HG03095 (cell line): Measurements from ENCODE around the gene OR2B3.
"Not testable (repeated sequence)": the region's sequence is repeated elsewhere in the genome, so short reads cannot be mapped to it uniquely, and the experiment has no call there.

Experiments used
- ATAC-seq: cut with Tn5 transposase; IDR thresholded peaks from one replicate; pipeline ENCODE4 v1.9.1; 2021; ENCODE audit warnings: moderate library complexity; ENCODE audit not compliant: unreplicated experiment

OR2B3 gene, protein sequence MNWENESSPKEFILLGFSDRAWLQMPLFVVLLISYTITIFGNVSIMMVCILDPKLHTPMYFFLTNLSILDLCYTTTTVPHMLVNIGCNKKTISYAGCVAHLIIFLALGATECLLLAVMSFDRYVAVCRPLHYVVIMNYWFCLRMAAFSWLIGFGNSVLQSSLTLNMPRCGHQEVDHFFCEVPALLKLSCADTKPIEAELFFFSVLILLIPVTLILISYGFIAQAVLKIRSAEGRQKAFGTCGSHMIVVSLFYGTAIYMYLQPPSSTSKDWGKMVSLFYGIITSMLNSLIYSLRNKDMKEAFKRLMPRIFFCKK

DNA sequence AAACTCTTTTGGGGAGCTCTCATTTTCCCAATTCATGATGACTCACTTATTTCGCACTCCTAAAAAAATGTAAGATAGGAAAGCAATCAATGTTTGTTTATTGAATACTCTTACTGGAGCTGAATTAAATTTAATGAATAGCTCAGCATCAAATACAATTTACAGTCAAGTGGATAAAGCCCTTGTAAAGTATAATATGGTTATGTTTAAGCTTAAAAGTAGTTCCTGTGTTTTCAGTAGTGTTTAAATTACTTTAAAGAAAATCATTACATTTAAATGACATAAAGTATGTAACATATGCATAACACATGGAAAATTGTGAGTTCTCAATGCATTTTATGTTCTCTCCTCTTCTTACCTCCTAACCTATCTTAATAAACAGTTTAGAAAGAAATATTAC, at the start of gene OR2B3:
Gene OR2B3, minus strand, starts transcription at position 101 of the 400 bp plus-strand sequence. Its CDS starts 65 bp downstream, at position 36.
- no peak for ATAC-seq

DNA sequence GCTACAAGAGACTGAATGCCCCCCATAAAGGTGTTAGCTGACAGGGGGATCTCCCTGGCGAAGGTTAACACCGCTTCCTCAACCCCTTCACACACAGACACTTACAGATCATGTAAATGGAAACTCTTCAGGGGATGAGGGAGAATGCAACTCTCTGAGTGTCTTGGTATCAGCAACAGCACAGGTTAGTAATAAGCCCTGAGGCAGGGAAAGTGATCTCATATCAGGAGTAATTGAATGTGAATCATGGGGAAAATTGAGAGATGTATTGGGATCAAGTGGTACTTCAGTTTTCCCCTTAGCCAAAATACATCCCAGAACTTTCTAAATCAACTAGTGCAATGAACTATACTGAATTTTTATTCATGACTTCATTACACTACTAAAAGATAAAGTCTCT, 44.6 kb upstream of the OR2B3 start:
- no peak for ATAC-seq

DNA sequence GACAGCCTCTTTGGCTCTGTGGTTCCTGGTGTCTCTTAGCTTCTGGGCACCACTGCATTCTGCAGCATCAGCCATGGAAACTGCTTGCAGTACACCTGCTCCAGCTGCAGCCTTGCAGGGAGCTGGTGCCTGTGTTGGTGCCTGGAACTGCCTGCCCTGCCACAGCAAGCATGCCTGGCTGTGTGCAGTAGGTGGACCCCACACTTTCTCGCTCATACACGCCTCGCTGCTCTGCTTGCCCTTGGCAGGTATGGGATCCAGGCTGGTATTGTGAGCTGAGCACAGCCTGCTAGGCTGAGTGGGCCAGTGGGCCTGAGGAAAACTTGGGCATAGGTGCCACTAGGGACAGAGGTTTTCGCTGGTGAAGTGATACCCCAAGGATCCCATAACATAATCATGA, 43.5 kb upstream of the OR2B3 start:
- ATAC-seq, result no peak

DNA sequence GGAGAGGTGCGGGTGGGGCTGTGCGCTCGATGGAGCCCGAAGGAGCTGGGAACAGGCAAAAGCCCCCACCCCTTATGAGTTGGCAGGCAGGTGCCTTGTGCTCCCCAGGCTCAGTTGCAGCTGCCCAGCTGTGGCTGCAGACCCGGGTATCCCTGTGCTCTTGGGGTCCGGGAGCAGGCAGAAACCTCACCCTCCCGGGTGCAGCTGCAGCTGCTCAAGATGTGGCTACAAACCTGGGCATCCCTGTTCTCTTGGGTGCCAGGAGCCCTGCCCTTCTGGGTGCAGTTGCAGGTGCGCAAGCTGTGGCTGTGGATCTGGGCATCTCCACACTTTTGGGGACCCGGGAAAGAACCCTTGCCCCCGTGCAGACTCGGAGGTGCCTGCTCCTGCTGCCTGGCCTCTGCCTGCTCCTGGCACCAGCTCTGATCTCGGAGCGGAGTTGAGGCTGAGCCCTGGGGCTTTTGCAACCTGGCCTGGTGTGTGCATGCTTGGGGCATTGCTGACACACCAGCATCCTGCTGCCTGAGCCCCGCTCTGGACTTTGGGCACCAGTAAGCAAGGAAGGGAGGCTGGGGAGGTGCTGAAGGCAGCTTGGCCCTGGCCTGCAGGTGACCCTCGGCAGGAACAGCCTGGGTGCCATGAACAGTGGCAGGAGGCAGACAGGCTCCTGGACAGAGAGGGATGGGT, 42.4 kb upstream of the OR2B3 start:
- ATAC-seq, result no peak

DNA sequence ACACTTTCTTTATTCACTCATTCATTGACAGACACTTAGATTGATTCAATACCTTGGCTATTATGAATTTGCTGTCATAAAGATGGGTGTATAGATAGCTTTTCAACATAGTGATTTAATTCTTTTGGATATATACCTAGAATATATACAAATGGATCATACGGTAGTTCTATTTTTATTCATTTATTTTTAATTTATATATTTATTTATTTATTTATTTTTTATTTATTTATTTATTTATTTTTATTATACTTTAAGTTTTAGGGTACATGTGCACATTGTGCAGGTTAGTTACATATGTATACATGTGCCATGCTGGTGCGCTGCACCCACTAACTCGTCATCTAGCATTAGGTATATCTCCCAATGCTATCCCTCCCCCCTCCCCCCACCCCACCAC, 27.9 kb upstream of the OR2B3 start:
- not testable (repeated sequence) for ATAC-seq

DNA sequence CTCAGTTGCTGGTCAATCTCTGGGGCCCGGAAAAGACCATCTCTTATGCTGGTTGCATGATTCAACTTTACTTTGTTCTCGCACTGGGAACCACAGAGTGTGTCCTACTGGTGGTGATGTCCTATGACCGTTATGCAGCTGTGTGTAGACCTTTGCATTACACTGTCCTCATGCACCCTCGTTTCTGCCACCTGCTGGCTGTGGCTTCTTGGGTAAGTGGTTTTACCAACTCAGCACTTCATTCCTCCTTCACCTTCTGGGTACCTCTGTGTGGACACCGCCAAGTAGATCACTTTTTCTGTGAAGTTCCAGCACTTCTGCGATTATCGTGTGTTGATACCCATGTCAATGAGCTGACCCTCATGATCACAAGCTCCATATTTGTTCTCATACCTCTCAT, 25.0 kb upstream of the OR2B3 start:
- ATAC-seq, result no peak

DNA sequence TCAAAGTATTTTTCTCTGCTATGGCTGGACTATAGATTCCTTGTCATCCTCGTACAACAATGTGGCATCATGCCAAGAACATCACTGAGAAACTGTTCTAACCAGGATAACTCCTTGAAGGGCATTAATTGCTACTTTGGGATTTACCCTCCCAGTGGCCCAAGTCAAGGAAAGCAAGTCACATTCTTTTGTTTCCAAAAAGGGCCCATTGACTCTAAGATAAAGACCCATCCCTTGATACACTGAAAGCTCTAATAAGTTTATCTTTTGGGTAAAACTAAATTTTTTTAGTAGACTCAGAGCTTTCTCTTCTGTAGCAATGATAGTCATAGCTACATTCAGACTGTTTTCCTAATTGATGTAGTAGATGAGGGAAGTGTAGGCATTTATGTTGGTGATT, 20.6 kb upstream of the OR2B3 start, which contains the start of gene OR2J3:
Gene OR2J3, plus strand, starts transcription at position 301 of the 400 bp plus-strand sequence. CDS start 3,833 bp downstream, outside the sequence.
- no peak for ATAC-seq

DNA sequence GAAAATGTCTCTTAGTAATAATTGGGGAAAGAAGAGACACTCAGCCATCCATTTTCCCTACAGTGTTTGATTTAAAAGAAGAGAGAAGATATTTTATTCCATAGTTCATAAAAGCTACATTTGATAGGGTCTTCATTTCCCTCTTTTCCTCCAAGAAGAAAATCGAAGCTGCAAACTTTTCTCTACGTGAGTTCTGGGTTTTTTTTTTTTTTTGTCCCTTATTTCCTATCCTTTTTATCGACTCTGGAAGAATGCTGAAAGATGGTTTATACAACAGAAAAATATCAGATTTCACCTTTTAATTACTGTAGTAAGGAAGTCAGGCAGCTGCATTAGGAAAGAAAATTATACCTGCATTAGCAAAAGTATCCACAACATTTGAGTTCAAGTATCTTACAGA, 12.1 kb upstream of the OR2B3 start, which contains the start of gene OR2J1:
Gene OR2J1, plus strand, starts transcription at position 301 of the 400 bp plus-strand sequence. CDS start 1,453 bp downstream, outside the sequence.
- no peak for ATAC-seq

DNA sequence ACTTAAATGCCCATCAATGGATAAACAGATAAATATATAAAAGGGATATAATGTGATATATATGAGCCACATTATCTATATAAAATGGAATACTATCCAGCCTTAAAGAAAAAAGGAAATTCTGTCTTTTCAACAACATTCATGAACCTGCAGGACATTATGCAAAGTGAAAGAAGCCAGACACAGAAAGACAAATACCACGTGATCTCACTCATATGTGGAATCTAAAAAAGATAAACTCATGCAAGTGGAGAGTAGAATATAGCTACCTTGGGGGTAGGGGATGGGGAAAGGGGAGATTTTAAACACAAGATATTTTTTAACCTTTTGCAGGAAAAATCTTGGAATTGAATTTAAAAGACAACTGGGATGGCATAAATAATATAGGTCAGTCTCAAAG, 10.7 kb upstream of the OR2B3 start:
- ATAC-seq, result no peak

DNA sequence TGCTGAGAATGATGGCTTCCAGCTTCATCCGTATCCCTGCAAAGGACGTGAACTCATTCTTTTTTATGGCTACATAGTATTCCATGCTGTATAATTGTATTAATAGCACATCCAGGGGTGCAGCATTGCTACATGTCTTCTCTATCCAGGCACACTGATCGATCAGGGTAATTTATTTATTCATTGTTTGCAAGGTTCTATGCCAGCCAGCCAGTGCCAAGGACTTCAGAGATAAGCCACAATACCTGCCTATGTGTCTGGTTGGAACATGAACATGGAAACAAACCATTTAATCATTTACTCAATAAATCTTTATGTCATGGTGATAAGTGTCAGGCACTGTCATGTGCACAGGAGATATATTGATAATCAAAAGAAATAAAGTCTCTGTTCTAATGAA, 5.8 kb upstream of the OR2B3 start:
- ATAC-seq, result no peak

DNA sequence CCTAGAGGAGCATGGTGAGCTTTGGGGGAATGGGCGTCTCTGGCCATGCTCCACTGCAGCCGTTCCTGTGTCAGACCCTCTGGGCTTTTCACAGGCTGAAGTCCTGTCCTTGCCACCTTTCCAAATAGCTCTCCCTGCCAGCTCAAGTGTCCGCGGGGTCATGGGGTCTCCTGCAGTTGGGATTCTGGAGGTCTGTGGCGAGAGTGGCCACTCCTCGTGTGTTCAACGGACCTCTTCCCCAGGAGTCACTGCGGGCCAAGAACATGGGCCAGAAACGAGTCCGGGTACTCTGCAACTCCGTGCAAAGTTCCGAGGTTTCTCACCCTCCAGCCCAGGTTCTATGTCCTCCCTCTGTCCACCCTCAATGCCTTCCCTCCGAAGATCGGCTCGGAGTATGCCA, 4.7 kb downstream of the OR2B3 start:
- no peak for ATAC-seq

DNA sequence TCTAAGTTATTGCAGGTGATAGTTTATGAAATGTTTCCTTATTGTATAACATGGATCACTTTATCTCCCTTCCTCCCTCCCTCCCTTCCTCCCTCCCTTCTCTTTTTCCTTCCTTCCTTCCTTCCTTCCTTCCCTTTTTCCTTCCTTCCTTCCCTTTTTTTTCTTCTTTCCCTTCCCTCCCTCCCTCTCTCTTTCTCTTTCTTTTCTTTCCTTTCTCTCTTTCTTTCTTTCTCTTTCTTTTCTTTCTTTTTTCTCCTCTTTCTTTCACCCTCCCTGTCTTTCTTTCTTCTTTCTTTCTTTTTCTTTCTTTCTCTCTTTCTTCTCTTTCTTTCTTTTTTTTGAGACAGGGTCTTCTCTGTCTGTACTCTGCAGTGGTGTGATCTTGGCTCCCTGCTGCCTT, 5.8 kb downstream of the OR2B3 start:
- no peak for ATAC-seq

DNA sequence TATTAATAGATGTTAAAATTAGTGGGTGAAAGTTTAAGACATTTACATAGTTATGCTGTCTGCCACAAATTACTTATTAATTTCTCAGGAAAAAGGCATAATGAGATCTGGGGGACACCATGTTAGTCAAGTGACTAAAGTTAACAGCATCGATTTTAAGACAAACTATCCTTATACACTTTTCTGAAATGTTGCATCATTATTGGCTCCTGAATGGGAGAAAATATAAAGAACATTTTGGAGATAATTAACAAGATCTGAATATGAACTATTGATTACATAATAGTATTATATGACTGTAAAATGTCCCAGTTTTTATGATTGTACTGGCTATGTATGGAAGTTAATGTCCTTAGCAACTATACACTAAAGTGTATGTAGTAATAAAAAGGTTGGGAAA, 7.9 kb downstream of the OR2B3 start:
- no peak for ATAC-seq

DNA sequence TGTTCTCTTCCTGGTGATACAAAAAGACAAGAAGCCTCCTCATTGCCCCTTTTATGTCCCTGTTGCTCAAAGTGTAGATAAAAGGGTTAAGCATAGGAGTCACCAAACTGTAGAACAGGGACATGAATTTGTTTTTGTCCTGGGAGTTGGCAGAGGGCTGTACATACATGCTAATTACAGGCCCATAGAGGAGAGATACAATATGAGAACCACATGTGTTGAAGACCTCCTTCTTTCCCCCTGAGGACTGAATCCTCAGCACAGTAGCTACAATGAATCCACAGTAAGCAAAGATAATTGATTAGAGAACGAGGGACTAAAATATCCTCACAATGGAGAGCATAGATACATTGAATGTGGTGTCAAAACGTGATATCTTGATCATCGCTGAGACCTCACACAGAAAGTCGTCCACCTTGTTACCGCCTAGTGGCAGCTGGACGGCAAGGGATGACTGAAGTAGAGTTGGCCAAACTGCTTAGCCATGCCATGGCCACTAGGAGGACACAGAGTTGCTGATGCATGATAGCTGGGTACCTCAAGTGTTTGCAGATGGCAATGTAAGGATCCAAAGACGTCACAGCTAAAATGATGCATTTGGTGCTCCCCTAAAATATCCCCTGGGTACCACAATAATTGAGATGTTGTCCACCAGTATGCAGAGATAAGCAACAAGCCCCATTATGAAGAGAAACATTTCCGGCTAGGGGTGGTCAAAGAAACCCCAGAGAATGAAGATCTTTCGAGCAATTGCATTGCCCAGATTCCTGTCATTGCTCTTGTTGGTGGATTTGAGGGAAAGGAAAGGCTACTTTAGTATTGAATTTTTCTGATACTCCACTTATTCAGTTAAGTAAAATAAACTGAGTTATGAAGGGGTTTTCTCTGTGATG, 15.0 kb downstream of the OR2B3 start:
- no peak for ATAC-seq

DNA sequence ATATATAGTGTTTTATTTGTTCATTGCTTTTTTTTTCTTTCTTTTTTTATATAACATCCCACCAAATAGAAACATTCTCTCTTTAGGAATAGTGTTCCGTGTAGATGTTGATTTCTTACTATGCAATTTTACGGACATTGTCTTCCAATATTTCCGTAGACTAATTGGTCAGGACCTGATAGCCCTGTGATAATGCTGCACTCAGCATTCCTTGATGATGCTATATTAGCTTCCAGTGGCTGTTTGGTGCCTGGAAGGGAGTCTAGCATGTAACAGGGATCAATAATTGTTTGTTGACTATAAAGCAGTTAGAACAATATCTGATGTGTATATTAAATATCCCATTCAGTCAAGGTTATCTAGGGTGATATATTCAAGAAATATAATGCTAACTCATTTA, 35.4 kb downstream of the OR2B3 start:
- ATAC-seq, result no peak

DNA sequence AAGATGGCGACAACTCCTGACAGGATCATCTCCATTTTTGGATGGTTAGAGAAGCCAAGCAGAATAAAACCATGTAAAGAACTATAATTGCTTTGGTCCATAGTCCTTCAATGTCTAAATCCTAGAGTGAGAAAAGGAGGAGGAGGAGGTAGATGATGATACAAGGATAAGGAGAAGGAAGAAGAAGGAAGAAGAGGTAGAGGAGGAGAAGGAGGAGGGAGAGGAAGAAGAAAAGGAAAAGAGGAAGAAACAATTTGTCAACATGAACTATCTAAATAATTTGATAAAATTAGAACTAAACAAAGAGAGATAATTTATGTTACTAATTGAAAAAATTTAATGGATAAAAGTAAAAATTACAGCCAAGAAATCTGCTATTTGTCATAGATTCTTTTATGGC, 42.0 kb downstream of the OR2B3 start, which contains the start of gene OR2W1:
Gene OR2W1, minus strand, starts transcription at position 101 of the 400 bp plus-strand sequence. Its CDS starts 0 bp downstream, at position 101.
- ATAC-seq, result no peak
